Stimulated activated CD8-positive, alpha-beta memory T cell treated with anti-CD3 and anti-CD28 coated beads, Interleukin-12 subunit alpha, Interleukin-12 subunit beta, amount 100 ng/mL, for 1 hour (primary cell): ENCODE measurements around the gene CREB3.

ENCODE experiments used
- DNase-seq: peaks from one replicate; pipeline ENCODE4 v3.0.0-alpha.2; 2020; ENCODE audit warnings: low read depth

Gene CREB3

DNA sequence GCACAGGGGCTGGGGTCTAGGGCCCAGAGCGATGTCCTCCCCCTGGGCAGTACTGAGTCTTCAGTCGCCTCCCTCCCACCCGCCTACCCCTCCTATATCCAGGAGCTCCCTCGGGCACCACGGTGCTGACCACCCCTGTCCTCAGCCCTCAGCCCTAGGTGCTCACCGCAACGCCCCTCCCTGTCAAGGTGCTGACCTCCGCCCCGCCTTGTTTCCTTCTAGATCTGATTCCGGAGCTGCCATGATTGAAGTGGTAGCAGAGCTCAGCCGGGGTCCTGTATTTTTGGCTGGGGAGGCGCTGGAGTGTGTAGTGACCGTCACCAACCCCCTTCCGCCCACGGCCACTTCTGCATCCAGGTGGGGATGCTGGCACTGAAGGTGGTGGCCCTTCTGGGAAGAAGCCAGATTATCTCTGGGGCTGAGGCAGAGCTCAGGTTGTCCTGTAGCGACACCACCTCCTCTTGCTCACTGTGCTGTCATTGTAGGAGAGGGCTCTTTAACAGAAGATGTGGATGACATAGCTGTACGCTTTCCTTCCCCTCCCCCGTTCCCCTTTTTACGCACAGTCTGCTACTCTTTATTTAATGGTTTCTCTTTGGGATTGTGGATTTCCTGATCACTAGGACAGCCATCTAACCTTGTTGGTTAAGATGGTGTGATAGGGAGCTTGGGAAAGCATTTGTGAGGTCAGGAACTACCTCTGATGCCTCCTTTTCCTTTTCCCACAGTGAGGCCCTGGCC, 17.2 kb downstream of the CREB3 start:
- no peak for DNase-seq

DNA sequence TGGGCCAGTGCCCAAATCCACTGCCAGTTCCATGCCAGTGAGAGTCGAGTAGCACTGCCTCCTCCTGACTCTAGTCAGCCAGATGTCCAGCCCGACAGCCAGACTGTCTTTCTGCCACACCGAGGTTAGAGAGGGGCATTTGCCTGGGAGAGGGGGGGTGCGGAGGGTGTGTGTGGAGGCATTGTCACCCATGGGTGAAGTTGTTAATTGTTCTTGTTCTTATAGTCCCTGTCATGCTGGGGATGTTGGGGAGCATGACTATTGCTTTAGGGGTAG, 17.7 kb downstream of the CREB3 start:
- DNase-seq = no peak

DNA sequence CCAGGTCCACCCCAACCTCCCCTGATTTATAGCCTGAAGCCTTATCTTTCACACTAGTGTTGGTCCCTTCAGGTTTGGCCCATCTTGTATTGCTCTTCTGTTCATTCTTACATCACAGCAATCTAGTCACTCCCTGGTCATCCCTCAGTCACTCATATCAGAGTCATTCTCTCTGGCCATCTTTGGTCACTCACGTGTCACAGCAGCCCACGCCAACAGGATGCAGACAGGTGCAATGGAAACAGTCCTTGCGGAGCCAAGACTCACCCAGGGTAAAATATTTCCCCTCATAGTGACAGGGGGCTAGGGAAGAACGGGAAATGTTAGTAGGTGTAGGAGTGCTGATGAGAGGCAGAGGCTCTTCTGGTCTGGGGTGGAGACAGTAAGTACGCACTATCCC, 21.0 kb downstream of the CREB3 start:
- DNase-seq = no peak

DNA sequence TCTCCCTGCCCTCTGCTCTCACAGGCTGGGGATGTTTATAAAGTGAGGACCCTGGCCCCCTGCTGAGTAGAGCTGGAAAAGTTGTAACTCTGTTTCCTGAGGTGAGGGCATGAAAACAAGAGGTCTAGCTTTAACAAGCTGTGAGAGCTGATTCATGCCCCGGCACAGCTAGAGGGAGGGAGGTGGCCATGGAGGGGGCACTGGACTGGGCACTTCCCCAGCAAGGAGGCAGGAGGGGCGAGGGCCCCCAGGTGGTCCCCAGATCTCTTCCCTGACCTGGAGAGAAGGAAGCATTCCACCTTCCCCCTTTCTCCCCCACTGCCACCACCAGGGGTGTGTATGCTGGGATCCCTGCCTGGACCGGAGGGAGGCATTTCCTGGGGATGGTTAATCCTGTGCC, 21.8 kb downstream of the CREB3 start, which contains the start of gene MSMP:
Gene MSMP (minus strand): TSS at position 13 of the 400 bp plus-strand sequence. CDS start 147 bp downstream, outside the sequence.
- no peak for DNase-seq

DNA sequence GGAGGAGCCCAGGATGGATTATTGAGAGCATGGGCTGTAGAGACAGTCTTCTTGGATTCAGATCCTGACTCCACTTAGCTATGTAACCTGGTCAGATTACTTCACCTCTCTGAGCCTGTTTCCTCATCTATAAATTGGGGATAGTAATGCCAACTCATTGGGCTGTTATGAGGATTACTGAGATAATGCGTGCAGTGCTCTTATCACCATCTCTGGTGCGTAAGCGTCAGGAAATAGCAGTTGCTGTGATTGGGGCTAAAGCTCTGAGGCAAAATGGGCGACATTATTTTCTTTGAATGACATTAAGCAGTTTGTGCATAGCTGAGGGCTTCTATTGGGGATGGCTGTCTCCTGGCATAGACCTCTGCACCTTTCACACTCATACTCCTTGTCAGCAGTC, 22.6 kb downstream of the CREB3 start:
- DNase-seq = no peak

DNA sequence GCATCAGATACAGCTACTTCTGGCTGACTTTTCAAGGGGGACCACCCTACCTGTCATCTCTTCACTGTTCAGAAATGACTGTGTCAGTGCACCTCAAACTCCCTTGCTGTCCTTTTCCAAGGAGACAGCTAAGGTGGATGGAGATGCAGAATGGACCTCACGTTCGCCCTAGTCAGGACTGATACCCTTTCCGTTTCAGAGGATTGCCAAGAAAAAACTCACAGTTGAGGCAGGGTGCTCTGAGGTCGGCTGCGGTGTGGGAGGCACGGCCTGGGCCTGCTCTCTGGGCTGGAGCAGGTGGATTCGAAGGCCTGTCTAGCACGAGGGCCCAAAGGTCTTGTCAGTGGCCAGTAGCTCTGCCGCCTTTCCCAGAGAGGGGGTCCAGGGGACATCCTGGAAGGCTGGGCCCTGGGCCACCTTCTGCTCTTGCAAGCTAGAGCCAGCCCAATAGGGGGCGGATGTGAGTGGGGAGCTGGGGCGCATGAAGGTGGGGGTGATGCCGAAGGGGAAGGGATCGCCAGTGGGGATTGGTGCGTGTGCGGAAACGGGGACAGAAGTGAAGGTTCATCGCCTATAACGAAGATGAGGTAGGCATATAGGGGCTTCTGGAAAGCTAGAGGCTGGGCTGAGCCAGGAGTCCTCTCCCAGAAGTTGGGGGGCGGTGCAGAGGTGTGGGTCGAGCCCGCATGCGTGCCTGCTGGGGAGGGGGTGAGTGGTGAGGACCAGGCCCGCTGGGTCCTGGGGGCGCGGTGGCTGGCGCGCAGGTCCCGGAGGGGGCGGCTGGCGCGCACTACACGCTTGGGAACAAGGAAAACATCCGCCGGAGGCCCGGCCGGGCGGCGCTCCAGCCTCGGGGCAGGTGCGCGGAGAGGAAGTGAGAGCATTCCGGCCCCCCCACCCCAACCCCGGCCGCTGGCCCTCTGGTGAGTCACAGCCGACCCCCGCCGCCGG, 24.1 kb downstream of the CREB3 start:
- DNase-seq = peak; percentile 58

DNA sequence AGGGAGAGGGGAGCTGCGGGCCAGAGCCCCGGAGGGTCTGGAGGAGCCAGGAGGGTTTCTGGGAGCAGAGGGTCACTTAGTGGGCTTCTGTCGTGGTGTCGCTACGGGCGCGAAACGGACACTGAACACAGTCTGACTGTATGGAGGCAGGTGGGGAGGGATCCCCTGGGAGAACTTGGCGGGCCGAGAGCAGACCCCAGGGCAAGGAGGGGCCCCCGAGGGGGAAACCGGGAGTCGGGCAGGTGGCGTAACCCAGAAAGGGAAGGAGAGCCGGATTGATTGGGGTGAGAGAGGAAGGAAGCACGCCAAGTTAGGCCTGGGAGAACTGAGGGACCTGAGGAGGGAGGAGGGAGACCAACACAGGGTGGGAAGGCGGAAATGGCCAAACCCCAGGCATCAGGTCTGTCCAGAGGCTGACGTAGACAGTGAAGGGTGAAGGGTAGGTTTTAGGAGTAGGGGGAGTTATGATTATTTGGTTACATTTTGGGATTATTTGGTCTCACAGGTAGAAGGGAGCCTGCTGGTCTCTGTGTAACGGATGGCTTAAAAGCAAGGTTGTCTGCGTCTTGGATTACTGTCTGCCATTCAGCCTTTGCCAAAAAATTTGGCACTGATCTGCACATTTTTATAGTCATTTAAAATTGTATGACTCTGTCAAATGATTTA, 24.9 kb downstream of the CREB3 start:
- DNase-seq = no peak

DNA sequence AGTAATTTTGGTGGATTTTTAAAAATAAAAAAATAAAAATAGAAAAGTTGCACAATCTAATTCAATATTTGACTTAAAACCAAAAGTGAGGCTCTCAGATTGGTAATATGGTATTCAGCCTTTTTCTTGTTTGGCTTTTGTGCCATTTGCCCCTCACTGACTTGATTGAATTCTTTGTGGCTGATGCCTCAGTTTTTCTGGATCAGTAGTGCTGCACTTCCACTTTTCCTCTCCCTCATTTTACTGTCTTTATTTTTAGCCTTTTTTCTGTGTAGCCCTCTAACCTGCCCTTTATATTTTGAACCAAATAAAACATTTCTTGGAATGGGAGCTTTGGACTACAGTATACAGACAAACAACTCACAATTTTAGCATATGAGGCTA, 25.4 kb downstream of the CREB3 start:
- DNase-seq = no peak

DNA sequence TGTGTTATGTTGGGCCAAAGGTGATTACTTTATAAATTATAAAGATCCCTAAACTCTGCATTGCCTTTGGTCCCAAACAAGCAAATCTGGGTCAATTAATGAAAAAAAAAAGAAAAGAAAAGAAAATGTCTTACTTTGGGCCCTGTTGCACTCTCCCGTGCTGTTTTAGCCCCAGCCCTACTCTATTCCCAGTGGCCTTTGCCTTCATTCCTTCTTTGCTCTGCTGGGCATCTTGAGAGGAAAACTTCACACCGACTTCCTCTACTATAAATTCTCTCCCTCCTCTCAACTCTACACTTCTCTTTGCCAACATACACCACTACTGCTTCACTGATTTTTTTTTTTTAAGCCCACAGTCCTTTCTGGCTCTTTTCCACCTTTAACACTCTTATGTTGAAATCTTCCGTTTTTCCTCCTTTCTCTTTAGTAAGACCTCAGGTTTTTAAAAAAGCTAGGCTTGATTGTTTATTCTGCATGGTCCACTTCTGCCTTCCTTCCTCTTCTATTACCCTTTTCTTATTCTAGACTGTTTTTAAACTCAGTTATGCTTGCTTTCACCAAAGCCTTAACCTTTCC, 26.1 kb downstream of the CREB3 start:
- no peak for DNase-seq

DNA sequence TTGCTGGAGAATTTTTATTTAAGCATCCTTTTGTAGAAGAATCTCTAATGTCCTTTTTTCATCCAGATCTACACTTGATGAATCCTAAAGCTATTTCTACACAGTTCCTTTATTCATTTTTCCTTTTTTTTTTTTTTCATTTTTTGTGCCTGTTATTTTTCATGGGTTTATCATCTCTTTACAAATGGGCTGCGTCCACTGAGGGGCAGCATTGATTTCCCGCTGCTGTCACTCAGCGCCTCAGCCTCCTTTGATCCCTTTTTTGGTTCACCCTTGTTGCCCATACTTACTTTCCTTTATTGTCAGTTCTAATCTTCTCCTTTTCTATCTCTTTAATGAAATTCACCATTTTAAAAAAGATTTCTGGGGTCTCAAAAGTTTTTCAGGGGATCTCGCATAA, 27.3 kb downstream of the CREB3 start:
- DNase-seq = no peak

DNA sequence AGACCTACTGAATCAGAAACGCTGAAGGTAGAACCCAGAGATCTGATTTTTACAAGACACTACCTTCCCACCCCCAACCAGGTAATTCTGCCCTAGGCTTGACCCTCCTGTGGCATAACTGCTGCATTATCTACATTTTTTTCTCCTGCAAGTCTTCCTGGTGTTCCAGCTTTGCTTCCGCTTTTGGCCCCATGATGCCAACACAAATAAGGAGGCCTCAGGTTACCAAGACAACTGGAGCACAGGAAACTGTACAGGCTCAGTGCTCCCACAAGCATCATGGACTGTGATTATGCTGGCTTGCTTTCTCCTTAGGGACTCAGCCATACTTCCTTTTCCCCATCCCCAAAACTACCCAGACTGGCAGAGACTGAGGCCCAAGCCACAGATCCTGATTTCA, 28.2 kb downstream of the CREB3 start:
- DNase-seq = no peak

DNA sequence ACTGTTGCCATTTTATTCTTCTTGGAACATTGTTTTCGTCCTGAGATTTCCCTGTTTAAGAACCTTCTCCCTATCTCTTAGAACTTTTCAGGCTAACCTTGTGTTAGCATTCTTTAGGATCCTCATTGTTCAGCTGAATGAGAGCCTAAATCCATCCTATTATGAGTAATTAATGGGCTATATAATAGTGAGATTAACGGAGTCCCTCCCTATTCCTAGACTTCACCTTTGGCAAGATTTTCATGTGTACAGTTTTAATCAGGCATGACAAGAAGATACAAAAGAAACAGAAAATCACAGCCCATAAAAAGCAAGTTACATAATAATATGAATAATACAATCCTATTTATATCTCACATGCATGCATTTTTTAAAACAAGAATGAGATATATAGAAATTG, 30.7 kb downstream of the CREB3 start:
- no peak for DNase-seq

DNA sequence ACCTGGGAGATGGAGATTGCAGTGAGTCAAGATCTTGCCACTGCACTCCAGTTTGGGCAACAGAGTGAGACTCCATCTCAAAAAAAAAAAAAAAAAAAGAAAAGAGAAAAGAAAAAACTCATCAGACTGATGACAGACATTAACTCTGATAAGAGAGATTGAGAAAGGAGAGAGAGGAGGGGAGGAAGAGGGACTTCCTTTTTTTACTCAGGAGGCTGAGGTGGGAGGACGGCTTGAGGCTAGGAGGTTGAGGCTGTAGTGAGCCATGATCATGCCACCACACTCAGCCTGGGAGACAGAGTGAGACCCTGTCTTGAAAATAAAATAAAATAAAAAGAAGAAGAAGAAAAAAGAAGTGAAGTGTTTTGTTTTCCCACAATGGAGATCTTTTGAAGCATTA, 31.3 kb downstream of the CREB3 start:
- DNase-seq = no peak

DNA sequence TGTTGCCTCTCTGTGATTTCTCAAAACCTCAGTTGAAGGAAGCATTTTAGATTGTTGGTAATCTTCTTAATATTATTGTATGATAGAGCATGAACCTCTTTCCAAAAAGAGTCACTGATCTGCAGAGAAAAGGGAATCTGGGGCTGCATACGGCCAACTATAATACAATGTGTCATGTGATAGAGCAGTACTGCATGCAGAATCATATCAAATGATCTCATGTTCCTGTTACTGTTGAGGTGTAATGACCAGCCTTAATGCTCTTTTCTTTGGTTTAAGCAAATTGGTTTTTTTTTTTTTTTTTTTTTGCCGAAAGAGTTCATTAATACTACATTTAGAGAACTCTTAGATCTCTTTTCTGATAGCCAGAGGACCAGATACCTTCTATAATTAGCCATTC, 34.5 kb downstream of the CREB3 start:
- DNase-seq = no peak

DNA sequence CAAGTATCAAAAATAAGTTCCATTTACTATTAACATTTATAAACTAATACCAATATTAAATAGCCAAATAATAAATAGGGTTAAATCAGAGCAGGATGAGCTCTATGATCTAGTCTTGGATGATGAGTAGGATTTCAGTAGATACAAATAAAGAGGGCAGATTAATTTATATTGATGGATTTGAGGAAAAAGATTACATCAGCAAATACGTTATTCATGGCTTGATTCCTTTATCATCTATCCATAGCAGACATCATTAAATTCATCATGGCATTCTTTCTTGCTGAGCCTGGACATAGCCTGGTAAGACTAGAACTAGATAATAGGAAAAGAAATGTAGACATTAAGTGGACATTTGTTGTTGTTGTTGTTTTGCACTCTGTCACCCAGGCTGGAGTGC, 35.0 kb downstream of the CREB3 start:
- DNase-seq = no peak

DNA sequence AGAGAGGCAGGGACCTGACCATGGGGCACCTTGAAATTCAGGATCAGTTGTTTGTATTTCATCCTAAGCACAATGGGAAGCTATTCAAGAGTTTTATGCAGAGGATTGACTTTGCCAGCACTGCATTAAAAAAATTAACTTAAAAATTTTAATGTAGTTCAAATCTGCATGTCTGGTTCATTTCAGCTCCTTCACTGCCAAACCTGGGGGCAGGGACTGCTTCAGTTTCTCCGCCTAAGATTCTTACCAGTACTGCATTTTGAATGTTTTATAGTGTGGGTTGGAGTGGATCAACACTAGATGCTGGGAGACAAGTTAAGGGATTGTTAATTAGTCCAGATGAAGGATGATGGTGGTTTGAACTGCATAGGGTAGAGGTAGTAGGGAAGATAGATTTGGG, 37.3 kb downstream of the CREB3 start:
- no peak for DNase-seq

DNA sequence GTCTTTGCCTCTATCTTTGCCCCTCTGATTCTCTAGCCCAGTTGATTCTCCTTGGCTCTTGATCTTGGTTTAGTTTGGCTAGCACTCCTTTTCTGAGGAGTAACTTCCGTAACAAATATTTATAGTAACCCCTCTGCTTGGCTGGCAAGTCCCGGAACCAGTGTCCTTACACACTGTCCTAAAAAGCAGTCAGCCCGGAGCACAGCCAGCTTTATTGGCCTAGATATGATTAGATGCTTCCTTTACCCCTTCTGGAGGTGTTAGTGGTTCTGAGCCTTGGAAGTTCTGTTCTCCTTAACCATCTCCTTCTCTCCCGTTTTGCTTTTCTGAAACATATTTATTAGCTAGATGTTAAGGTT, 38.6 kb downstream of the CREB3 start:
- DNase-seq = no peak

DNA sequence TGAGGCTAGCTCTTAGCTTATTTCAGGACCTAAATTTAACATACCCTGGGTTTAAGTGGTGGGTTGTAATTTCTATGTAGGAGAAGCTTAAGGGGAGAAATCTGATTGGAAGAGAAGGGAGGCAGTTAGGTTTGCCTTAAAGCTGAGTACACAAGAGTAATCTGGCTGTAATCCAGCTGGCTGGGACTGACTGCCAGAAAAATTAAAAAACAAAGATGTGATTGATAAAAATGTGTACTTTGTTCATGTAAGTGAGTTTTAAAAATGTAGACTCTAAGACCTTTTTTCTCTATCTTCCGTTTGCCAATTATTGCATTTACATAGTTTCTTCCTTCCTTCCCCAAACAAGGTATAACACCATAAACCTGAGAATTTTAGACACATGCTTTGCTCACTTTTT, 39.1 kb downstream of the CREB3 start:
- no peak for DNase-seq

DNA sequence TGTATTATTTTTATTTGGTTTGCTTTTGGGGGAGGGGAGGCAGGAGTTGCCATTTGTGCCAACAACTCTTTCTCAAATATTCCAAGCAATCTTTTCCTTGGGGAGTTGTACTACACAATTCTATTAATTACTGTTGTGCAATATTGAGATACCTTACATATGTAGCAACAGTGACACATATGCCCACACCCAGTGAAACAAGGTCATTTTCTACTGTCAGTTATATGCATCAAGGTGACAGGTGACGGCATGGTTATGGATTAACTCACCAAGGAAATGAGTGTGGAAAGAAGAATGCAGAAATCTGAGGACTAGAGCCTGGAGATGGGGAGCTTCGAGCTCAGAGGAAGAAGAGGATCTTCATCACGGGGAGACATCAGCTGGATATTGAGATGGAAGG, 39.5 kb downstream of the CREB3 start:
- DNase-seq = no peak

DNA sequence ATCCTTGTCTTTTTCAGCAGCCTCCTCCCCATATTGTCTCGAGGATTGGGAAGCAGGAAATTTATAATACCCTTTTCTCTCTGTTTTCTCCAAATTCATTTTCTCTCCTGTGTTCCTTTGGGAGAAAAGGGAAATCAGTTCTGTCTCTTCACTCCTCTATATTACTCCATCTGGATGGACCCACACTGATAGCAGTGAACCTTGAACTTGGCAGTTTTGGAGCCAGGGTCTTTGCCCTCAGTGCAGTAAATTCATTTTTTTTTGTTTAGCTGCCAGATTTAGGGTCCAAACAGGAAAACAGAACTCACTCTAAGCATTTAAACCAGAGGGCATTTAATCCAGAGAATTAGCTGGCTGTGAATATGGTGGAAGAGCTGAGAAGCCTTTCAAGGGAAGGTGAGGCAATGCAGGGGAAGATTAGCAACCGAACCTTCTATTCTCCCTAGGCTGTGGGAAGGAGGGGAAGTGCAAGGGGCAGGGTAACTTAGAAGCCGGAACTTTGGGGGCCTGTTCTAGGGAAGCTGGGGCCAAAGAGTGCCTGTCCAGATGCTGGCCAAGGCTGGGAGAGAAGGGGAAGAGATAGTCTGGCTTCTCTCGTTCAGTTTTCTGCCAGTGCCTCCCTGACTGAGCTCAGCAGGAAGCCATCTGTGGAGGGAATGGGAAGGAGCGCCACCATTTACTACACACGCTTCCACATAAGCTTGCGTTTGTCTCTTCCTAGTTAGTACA, 42.6 kb downstream of the CREB3 start:
- no peak for DNase-seq

DNA sequence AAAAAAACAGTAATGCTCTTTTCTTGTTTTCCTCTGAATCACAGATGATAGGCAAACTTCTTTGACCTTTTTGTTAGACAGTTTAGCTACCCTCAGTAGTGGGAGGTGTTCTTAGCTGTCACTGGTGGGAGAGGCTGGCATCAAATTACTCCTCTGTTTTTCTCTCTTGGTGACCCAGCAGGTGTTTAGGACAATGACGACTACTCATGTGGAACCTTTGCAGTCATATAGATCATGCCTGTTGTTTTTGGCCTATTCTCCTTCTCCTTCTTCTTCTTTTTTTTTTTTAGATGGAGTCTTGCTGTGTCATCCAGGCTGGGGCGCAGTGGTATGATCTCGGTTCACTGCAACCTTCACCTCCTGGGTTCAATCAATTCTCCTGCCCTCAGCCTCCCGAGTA, 43.6 kb downstream of the CREB3 start:
- DNase-seq = no peak

DNA sequence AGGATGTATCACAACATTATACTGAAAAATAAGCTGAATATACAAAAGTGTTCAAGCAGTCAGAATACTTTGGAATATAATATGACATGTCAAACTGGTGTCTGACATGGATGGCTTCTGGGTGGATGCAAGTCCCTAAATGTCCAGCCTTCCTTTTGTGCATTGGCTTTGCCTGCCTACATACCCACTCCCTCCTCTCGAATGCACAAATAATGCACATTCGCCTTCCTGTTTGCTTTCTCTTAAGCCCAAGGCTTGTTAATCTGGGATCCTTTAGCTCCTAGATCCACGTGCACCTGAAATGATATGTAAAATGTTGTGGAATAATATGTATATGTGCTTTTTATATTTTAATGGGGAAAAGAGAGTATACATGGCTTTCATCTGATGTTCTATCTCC, 46.0 kb downstream of the CREB3 start:
- no peak for DNase-seq
